Neuronal stem cell (in vitro differentiated cells): ENCODE results near the gene EQTN.
"Not testable (repeated sequence)": the region's sequence is repeated elsewhere in the genome, so short reads cannot be mapped to it uniquely, and the experiment has no call there.

Source experiments
- DNase-seq: peaks from one replicate; pipeline ENCODE4 v3.0.0-alpha.2; 2013; ENCODE audit warnings: low spot score
- H2AFZ ChIP-seq: one replicate; pipeline ENCODE4 v1.6.1; 2013; ENCODE audit warnings: mild to moderate bottlenecking, low read length, inconsistent platforms
- H2AK5ac ChIP-seq: 2 replicates; pipeline ENCODE4 v1.6.1; 2013; ENCODE audit warnings: low read depth, mild to moderate bottlenecking, inconsistent platforms, low read length, moderate library complexity, mixed read lengths
- H2BK120ac ChIP-seq: 2 replicates; pipeline ENCODE4 v1.6.1; 2013; ENCODE audit warnings: low read depth, mild to moderate bottlenecking, inconsistent platforms, low read length, moderate library complexity, mixed read lengths
- H2BK12ac ChIP-seq: one replicate; pipeline ENCODE4 v1.6.1; 2013; ENCODE audit warnings: low read length, inconsistent platforms
- H2BK15ac ChIP-seq: 2 replicates; pipeline ENCODE4 v1.6.1; 2013; ENCODE audit warnings: mild to moderate bottlenecking, low read length, inconsistent platforms, mixed read lengths
- H2BK5ac ChIP-seq: one replicate; pipeline ENCODE4 v1.6.1; 2013; ENCODE audit warnings: inconsistent platforms, mild to moderate bottlenecking, low read length, moderate library complexity
- H3K14ac ChIP-seq: one replicate; pipeline ENCODE4 v1.6.1; 2013; ENCODE audit warnings: low read length, inconsistent platforms
- H3K18ac ChIP-seq: 2 replicates; pipeline ENCODE4 v1.6.1; 2013; ENCODE audit warnings: low read length, inconsistent platforms
- H3K23ac ChIP-seq: 2 replicates; pipeline ENCODE4 v1.6.1; 2013; ENCODE audit warnings: low read depth, mild to moderate bottlenecking, mixed read lengths, low read length, inconsistent platforms; ENCODE audit not compliant: poor library complexity
- H3K27ac ChIP-seq: replicated peaks from 3 replicates; pipeline ENCODE4 v1.5.1; 2013; ENCODE audit warnings: low read length, inconsistent platforms
- H3K27me3 ChIP-seq, 3 experiments: 2 replicates each; pipeline ENCODE4 v1.6.1; 2013; ENCODE audit warnings: low read length in 3 of 3, mild to moderate bottlenecking in 2 of 3, inconsistent platforms in 1 of 3, low read depth in 1 of 3, mixed read lengths in 1 of 3, moderate library complexity in 1 of 3; ENCODE audit not compliant: control insufficient read depth in 3 of 3, insufficient read depth in 3 of 3
- H3K36me3 ChIP-seq, 2 donors: replicated peaks in 1 of 2; 2 replicates each; pipeline ENCODE4 v1.6.1; 2013; ENCODE audit warnings: low read length in 2 of 2; ENCODE audit not compliant: control insufficient read depth in 2 of 2, insufficient read depth in 2 of 2
- H3K4ac ChIP-seq: 2 replicates; pipeline ENCODE4 v1.6.1; 2013; ENCODE audit warnings: inconsistent platforms, mild to moderate bottlenecking, low read length, moderate library complexity
- H3K4me1 ChIP-seq, 2 donors: 1 replicate in 1 of 2; 2 replicates in 1 of 2; pipeline ENCODE4 v1.6.1; 2013; ENCODE audit warnings: low read length in 2 of 2, low read depth in 1 of 2; ENCODE audit not compliant: control insufficient read depth in 2 of 2, insufficient read depth in 1 of 2
- H3K4me2 ChIP-seq: one replicate; pipeline ENCODE4 v1.6.1; 2013; ENCODE audit warnings: mild to moderate bottlenecking, low read length, inconsistent platforms; ENCODE audit not compliant: insufficient read depth, poor library complexity, severe bottlenecking
- H3K4me3 ChIP-seq, 2 donors: 2 replicates each; pipeline ENCODE4 v1.5.1; 2013; ENCODE audit warnings: low read length in 2 of 2, mild to moderate bottlenecking in 2 of 2, inconsistent platforms in 1 of 2, moderate library complexity in 1 of 2
- H3K79me1 ChIP-seq: one replicate; pipeline ENCODE4 v1.6.1; 2013; ENCODE audit warnings: low read depth, mild to moderate bottlenecking, inconsistent platforms, low read length, moderate library complexity
- H3K9ac ChIP-seq: one replicate; pipeline ENCODE4 v1.6.1; 2013; ENCODE audit warnings: mild to moderate bottlenecking, low read depth, low read length, inconsistent platforms; ENCODE audit not compliant: poor library complexity
- H3K9me3 ChIP-seq, 2 donors: replicated peaks in 1 of 2; 2 replicates each; pipeline versions ENCODE3 to v1.6.1; 2013; ENCODE audit warnings: low read length in 2 of 2, mild to moderate bottlenecking in 2 of 2, inconsistent platforms in 1 of 2, low read depth in 1 of 2, mixed read lengths in 1 of 2, moderate library complexity in 1 of 2; ENCODE audit not compliant: control insufficient read depth in 2 of 2, insufficient read depth in 1 of 2
- H4K8ac ChIP-seq: one replicate; pipeline ENCODE4 v1.6.1; 2013; ENCODE audit warnings: low read depth, mild to moderate bottlenecking, inconsistent platforms, low read length, moderate library complexity
- H4K91ac ChIP-seq: one replicate; pipeline ENCODE4 v1.6.1; 2013; ENCODE audit warnings: low read length, low read depth, mild to moderate bottlenecking, inconsistent platforms; ENCODE audit not compliant: poor library complexity
- WGBS, 2 donors: extraction: QIAGEN DNeasy Blood & Tissue Kit; methylation state at CpG; one replicate each; pipeline ENCODE4 v1.1.7; 2013; ENCODE audit warnings: missing lambda C conversion rate in 2 of 2, mixed read lengths in 1 of 2; ENCODE audit not compliant: insufficient read length in 2 of 2, insufficient replicate concordance in 1 of 2; ENCODE audit errors: extremely low coverage in 2 of 2; 5-methylcytosine and 5-hydroxymethylcytosine counted together

Gene EQTN

GRCh38 chr9:27247756-27248155, 49.2 kb downstream of the EQTN start:
- H3K79me1 ChIP-seq: no peaks in the 10 kb centered on the region
- no peaks in the 10 kb centered on the region for H3K36me3 ChIP-seq
- H3K27me3 ChIP-seq: no peaks in the 10 kb centered on the region
- no peak overlapping the region for H3K27ac ChIP-seq
- H3K9me3 ChIP-seq: no peaks in the 10 kb centered on the region
- no peak overlapping the region for H2BK5ac ChIP-seq
- no peak overlapping the region for H3K4me2 ChIP-seq
- no peak overlapping the region for H2AFZ ChIP-seq
- no peak overlapping the region for H2BK12ac ChIP-seq
- H3K9ac ChIP-seq: no peak overlapping the region
- no peaks in the 10 kb centered on the region for H3K4me1 ChIP-seq
- DNase-seq: peak; percentile 9
- no peak overlapping the region for H4K91ac ChIP-seq
- H3K4ac ChIP-seq: no peak overlapping the region
- no peak overlapping the region for H3K18ac ChIP-seq
- WGBS, 2 donors: no CpG with 5 or more reads among the region's 2 CpGs
- no peak overlapping the region for H2BK120ac ChIP-seq
- no peak overlapping the region for H4K8ac ChIP-seq
- H3K14ac ChIP-seq: no peak overlapping the region
- H2BK15ac ChIP-seq: no peak overlapping the region
- H3K4me3 ChIP-seq: no peak overlapping the region
- H3K23ac ChIP-seq: no peak overlapping the region
- H2AK5ac ChIP-seq: no peak overlapping the region

GRCh38 chr9:27239648-27240047, 57.3 kb downstream of the EQTN start:
- not testable (repeated sequence) for H2BK5ac ChIP-seq, H2AFZ ChIP-seq, H2BK120ac ChIP-seq, H4K8ac ChIP-seq, H3K4ac ChIP-seq, H3K9ac ChIP-seq, H3K9me3 ChIP-seq, H2AK5ac ChIP-seq, H3K23ac ChIP-seq, H2BK12ac ChIP-seq, H2BK15ac ChIP-seq, DNase-seq, H4K91ac ChIP-seq, H3K4me3 ChIP-seq, H3K18ac ChIP-seq, H3K4me1 ChIP-seq, H3K36me3 ChIP-seq, H3K27ac ChIP-seq, H3K4me2 ChIP-seq, H3K14ac ChIP-seq, H3K79me1 ChIP-seq, H3K27me3 ChIP-seq
- WGBS, 2 donors: no CpG with 5 or more reads among the region's 12 CpGs
